ENCODE results near the gene FAM174C. TPM values are rescaled to one million over a fixed set of nuclear protein-coding genes. Genes with fewer than 3 reads are reported as not detected.

FAM174C gene
- total and polyA plus RNA-seq, 2 of the 8 experiments (the other 6 are each of a cell fraction or from before 2014, with no cell fraction given) = 44.5 to 125 TPM

DNA sequence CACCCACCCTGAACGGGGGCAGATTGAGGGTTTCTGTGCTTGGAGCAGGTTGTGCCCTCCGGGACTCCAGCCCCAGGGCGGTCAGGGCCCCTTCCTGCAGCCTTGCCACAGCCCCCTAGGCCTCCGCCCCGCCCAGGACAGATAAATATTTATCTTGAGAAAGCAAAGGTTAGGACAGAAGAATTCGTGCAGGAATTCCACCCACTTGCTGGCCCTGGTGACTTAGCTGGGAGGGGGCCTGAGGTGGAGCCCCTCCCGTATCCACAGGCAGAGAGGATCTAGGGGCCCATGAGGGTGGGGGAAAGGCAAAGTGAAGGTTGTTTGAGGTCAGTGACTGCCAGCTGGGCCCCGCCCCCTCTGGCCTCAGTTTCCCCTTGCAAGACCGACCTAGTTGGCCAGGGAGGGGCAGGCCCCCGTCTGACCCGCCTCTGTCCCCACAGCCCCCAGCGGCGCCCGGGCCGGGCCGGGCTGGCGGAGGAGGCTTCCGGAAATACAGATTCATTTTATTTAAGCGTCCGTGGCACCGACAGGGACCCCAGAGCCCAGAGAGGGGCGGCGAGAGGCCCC is 21.7 kb upstream of the FAM174C start (continued):
- no peak for TF ChIP-seq RNF2 (IDR thresholded peaks at IDR 0.05; ENCODE audit: borderline replicate concordance, low read depth, low read length, missing control alignments, poor library complexity, severe bottlenecking)
- TF ChIP-seq SP1 (IDR thresholded peaks at IDR 0.05; ENCODE audit: low read depth, low read length) = no peak
- TF ChIP-seq HDAC6 (IDR thresholded peaks at IDR 0.05; ENCODE audit: low read depth, low read length) = no peak
- TF ChIP-seq, protein P1, sequence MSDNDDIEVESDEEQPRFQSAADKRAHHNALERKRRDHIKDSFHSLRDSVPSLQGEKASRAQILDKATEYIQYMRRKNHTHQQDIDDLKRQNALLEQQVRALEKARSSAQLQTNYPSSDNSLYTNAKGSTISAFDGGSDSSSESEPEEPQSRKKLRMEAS (IDR thresholded peaks at IDR 0.05) = no peak
- no peak for TF ChIP-seq CREB1 (IDR thresholded peaks at IDR 0.05)
- TF ChIP-seq CBX5 (IDR thresholded peaks at IDR 0.05; ENCODE audit: low read depth, low read length) = no peak
- no peak for TF ChIP-seq SRF (IDR thresholded peaks at IDR 0.05; ENCODE audit: low read depth, low read length)
- no peak for TF ChIP-seq TAF7 (optimal IDR thresholded peaks at IDR 0.05; ENCODE audit: borderline replicate concordance, low read depth, low read length)

All from H1 (cell line).